ENCODE measurements around the gene ANKRD33B.

Gene ANKRD33B

GRCh38 chr5:10578293-10578665 lies 14.4 kb downstream of the ANKRD33B start:
- DNase-seq = no peak

GRCh38 chr5:10578869-10579268 lies 15.0 kb downstream of the ANKRD33B start:
- no peak for DNase-seq

DNA sequence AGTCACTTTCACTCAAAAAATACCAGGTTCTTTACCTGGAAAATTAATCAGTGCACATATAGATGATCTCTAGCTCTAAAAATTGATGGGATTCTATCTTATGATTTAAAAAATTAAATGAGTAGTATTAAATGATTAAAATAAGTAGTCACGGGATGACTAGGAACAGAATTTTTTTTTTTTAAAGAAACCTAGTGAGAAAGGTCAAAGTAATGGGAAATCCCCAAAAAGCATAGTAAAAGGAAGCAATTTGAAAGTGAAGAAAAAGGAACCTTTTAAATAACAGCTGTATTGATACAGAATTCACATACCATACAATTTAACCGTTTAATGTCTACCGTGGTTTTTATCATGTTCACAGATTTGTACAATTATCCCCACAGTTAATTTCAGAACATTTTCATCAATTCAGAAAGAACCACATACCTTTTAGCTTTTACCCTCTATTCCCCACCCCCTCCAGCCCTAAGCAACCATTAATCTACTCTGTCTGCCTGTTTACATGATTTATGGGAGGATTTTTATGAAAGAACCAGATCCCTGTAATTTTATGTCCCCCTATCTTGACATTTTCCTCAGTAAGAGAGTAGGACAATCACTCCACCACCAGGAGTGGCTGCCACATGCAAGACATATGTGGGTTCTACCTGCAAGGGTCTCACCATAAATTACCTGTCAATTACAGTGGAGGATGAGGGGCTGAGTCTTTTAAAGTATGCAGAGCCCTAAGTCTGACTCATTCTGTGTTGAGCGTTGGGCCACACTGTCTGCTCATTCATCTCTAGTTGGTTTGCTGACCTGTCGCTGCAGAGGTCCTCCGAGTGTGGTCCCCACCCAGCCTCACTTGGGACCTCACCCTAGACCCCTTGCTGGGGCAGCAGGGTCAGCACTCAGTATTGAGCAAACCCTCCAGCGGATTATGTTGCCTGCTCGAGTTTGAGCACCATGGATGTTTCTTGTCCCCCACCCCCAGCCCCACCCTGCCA lies 16.0 kb downstream of the ANKRD33B start:
- DNase-seq = no peak

GRCh38 chr5:10580531-10581423 lies 16.9 kb downstream of the ANKRD33B start:
- no peak for DNase-seq

- DNase-seq = no peak
Measured at GRCh38 chr5:10581424-10581748, 17.5 kb downstream of the ANKRD33B start.

GRCh38 chr5:10581867-10582511 lies 18.1 kb downstream of the ANKRD33B start:
- DNase-seq = no peak

DNA sequence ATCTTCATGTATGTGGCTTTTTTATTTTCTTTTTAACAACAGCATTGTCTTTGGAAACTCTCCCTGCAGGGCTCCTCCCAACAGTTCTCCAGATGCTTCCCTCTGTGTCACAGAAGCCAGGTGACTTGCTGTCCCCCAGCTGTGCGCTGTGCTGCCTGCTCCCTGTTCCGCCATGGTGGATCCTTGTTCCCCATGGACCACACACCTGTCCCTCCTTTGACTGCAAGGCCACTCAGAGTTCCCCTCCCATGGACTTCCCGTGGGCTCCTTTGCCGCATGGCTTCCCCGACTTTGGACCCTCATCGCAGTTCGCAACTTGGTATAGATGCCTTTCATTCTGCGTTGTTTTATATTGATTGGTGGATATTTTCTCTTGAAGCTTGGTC lies 18.6 kb downstream of the ANKRD33B start:
- no peak for DNase-seq

- no peak for DNase-seq
Measured at GRCh38 chr5:10583663-10584572, 20.0 kb downstream of the ANKRD33B start.

GRCh38 chr5:10584714-10585517 lies 21.0 kb downstream of the ANKRD33B start:
- DNase-seq = no peak

GRCh38 chr5:10585518-10585915 lies 21.6 kb downstream of the ANKRD33B start:
- DNase-seq = no peak

- DNase-seq = no peak
Measured at GRCh38 chr5:10586008-10586407, 22.1 kb downstream of the ANKRD33B start.

GRCh38 chr5:10586555-10586954 lies 22.7 kb downstream of the ANKRD33B start:
- no peak for DNase-seq

DNA sequence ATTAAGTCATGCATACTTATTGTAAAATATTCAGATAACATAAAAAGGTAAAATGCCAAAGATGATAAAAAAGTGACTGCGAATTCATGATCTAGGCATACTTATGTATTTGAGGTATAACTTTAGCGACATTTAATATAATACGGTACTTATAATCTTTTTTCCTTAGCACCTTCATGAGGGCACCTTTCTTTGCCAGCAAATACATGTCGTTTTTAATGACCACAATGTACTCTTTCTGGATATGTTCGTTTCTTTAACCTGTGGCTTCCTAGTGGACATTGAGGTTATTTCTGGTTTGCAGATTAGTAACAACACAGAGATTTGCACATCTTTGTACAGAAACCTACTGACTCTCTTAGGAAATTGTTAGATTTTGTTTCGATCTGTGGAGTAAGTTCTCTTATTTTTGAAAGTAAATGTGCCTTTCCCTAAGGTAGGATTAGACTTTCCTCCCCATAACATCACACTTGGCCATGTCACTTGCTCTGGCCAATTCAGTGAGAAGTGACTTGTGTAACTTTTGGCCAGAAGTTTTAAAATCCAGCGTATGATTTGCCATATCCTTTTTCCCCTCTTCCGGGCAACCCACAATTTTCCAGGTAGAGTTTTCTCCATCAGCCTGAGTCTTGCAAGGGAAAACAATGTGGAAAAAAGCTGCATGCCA lies 24.4 kb downstream of the ANKRD33B start:
- DNase-seq = no peak

DNA sequence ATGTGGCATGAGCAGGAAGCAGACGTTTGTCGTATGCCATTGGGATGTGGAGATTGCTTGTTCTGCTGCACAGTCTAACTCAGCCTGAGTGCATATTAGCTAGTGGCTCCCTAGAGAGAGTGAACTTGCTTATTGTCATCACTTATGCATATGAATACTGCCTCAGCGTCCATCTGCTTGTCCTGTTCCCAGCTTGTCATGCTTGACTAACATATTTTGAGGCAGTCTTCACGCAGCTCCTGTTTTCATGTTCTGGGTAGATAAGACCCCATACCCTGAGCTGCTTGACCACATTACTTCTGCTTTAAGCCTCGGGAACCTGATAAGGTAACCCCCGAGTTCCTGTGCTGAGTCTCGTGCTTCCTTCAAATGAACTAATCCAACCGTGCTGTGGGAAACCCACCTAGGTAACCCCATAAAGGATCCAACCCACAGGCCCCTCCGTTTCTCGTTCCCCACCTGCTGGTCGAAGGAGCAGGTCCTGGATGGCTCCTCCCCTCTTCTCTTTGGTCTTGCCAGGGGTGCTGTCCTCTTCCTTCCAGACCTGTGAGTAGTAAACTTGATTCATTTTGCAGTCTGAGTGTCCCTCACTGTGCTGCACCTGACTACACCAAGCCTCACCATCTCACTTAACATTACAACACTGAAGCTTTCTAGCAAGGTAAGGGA lies 25.0 kb downstream of the ANKRD33B start:
- no peak for DNase-seq

DNA sequence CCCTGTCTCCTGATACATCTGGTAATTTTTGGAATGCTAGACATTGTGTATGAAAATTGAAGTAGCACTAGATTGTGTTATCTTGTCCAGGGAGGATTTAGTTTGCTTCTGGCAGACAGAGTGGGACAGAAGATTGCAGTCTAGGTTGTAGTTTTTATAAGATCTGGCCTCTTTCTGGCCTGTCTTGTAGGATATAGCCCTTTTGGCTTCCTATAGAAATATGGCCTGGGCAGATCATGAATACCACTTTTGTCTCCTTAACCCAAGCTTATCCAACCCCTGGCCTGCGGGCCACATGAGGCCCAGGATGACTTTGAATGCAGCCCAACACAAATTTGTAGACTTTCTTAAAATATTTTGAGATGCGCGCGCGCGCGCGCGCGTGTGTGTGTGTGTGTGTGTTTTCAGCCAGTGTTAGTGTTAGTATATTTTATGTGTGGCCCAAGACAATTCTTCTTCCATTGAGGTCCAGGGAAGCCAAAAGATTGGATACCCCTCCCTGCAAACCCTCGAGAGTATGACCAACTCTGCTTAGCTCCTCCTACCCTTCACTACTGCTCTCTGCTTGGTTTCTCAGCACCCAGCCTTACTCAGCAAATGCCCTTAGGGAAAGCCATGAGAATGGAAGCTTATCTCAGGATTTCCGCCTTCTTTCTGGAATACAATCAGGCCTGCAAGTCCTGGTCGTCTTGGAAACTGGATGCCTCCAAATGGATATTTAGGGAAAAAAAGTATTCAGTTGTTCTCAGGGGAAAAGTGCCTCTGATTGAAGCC lies 26.5 kb downstream of the ANKRD33B start:
- no peak for DNase-seq

- no peak for DNase-seq
Measured at GRCh38 chr5:10591159-10591558, 27.3 kb downstream of the ANKRD33B start.

- DNase-seq = no peak
Measured at GRCh38 chr5:10591966-10592365, 28.1 kb downstream of the ANKRD33B start.

DNA sequence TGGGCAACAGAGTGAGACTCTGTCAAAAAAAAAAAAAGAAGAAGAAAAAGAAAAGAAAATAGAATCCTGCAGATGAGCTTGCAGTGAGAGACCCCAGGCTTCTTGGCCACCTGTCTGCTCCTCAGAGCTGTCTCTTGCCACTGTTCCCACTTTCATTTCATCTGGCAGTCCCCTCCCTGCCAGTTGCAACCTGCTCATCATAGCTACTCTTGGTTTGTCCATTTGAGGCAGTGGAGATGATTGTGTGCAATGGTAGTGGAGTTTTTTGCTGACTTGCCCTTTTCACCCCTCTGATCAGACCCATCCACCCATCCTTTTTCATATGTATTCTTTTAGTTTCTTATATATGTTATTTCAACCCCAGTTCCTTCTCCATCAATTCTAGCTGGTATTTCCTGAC lies 28.7 kb downstream of the ANKRD33B start:
- no peak for DNase-seq
